Osteoblast (primary cell): ENCODE measurements around the gene DICER1. TPM values are rescaled to one million over a fixed set of nuclear protein-coding genes. Genes with fewer than 3 reads are reported as not detected.

Experiments
- DNase-seq: peaks from one replicate; pipeline ENCODE4 v3.0.0; 2011; ENCODE audit warnings: low spot score, mixed read lengths; ENCODE audit not compliant: insufficient read length; ENCODE audit errors: missing footprints
- H2AFZ ChIP-seq: 2 replicates; pipeline ENCODE4 v1.6.0; 2011; ENCODE audit warnings: mild to moderate bottlenecking, low read length
- H3K27ac ChIP-seq: 2 replicates; pipeline ENCODE4 v1.5.1; 2011; ENCODE audit warnings: mild to moderate bottlenecking, low read depth, low read length, moderate library complexity
- H3K27me3 ChIP-seq: 2 replicates; pipeline ENCODE4 v1.6.0; 2012; ENCODE audit warnings: mild to moderate bottlenecking, control low read depth, inconsistent platforms, low read length, moderate library complexity; ENCODE audit not compliant: insufficient read depth
- H3K36me3 ChIP-seq: 2 replicates; pipeline ENCODE4 v1.5.1; 2011; ENCODE audit warnings: mild to moderate bottlenecking, low read length, control low read depth, moderate library complexity; ENCODE audit not compliant: insufficient read depth
- H3K4me1 ChIP-seq: 2 replicates; pipeline ENCODE4 v1.5.1; 2011; ENCODE audit warnings: mild to moderate bottlenecking, low read length, control low read depth, moderate library complexity; ENCODE audit not compliant: insufficient read depth
- H3K4me2 ChIP-seq: 2 replicates; pipeline ENCODE4 v1.6.0; 2011; ENCODE audit warnings: mild to moderate bottlenecking, low read length; ENCODE audit not compliant: insufficient read depth
- H3K4me3 ChIP-seq: fragments of 200-600 bp; sonication (generic); 3 replicates; pipeline ENCODE4 v1.5.1; 2012; ENCODE audit warnings: mild to moderate bottlenecking, low read length, inconsistent platforms; ENCODE audit not compliant: insufficient read depth
- H3K79me2 ChIP-seq: 2 replicates; pipeline ENCODE4 v1.6.0; 2012; ENCODE audit warnings: mild to moderate bottlenecking, low read length, control low read depth, inconsistent platforms; ENCODE audit not compliant: insufficient read depth
- H3K9me3 ChIP-seq: 2 replicates; pipeline ENCODE4 v1.5.1; 2011; ENCODE audit warnings: low read depth, low read length, control low read depth
- H4K20me1 ChIP-seq: 2 replicates; pipeline ENCODE4 v1.6.0; 2012; ENCODE audit warnings: mild to moderate bottlenecking, low read length, control low read depth; ENCODE audit not compliant: insufficient read depth
- CTCF ChIP-seq: IDR thresholded peaks from 2 replicates; pipeline ENCODE4 v1.5.1; 2011; ENCODE audit warnings: mild to moderate bottlenecking, low read depth, low read length, moderate library complexity; ENCODE audit errors: extremely low read depth
- total RNA-seq: library from RNA; depleted of rRNA; stranded (reverse); fragments of >200 nt; gene quantifications from 2 replicates; pipeline ENCODE4 v1.2.3, GENCODE V29; 2012

The DICER1 gene
- total RNA-seq, 1 donor = 53.6 TPM

DNA sequence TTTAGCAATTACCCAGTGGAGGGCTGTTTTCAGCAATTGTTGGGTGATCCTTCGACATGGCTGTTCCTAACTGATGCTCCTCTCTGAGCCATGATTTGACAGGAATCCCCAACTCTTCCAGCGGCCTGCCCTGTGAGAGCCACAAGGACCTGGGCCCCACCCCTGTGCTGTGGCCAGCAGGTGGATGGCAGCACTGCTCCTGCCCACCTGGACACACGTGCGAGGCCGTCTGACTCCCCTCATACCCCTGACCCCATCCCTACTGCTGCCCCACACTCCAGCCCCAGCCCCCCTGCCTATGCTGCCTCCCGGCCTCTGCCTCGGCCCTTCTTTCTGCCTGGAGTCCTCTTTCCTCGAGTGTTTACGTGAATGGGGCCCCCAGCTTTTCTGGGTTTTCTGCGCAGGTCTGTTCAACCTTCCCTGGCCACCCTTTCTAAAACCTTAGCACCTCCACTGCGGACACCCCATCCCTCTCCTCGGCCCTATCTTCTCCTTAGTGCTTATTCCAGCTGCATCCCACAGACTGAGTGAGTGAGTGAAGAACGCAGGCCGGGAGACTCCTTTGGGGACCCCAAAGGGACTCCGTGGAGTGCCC lies 111.4 kb downstream of the DICER1 start:
- no peaks in the 10 kb centered on the region for H3K36me3 ChIP-seq
- no peak overlapping the region for H2AFZ ChIP-seq
- no peak for TF ChIP-seq CTCF
- peaks cover 15% of the 10 kb centered on the region for H3K4me1 ChIP-seq
- no peak overlapping the region for H3K4me3 ChIP-seq
- H3K9me3 ChIP-seq = no peaks in the 10 kb centered on the region
- peaks cover 49% of the 10 kb centered on the region for H3K27me3 ChIP-seq
- no peak overlapping the region for H3K4me2 ChIP-seq
- H3K27ac ChIP-seq = no peak overlapping the region
- H4K20me1 ChIP-seq = no peaks in the 10 kb centered on the region
- DNase-seq = no peak
- H3K79me2 ChIP-seq = no peaks in the 10 kb centered on the region

- H3K79me2 ChIP-seq = no peaks in the 10 kb centered on the region
- H3K4me3 ChIP-seq = no peak overlapping the region
- H3K9me3 ChIP-seq = no peaks in the 10 kb centered on the region
- H3K27me3 ChIP-seq = peaks cover 49% of the 10 kb centered on the region
- H4K20me1 ChIP-seq = no peaks in the 10 kb centered on the region
- H3K4me2 ChIP-seq = no peak overlapping the region
- peaks cover 20% of the 10 kb centered on the region for H3K4me1 ChIP-seq
- no peak for DNase-seq
- H2AFZ ChIP-seq = no peak overlapping the region
- no peak for TF ChIP-seq CTCF
- no peak overlapping the region for H3K27ac ChIP-seq
- no peaks in the 10 kb centered on the region for H3K36me3 ChIP-seq
Measured at GRCh38 chr14:95045106-95045701, 112.1 kb downstream of the DICER1 start.

DNA sequence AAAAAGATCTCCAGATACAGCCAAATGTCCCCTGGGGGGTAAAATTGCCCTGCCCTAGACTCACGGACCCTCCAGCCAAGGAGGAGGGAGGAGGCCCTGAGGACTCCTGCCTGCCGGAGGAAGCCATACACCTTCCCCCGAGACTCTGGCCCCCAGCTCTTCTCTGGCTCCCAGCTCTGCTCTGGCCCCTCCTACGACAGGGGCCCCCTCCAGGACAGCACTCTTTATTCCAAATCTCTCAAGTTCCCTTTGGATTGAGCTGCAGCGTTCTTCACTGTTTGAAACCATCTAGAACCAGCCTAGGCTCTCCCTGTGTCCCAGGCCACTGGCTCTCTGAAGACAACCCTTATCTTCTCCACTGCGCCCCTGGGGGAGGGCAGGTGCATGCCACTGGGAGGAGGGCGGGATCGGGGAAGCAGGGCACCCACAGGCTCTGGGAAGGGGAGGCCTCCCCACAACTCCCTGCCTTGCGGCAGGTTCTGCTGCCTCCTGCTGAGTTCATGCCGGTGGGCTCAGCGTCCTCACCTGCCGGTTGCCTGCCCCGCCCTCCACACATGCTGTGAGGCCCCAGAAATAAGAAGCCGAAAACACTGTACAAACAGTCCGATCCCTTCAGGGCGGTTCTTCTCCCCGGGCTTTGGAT lies 112.7 kb downstream of the DICER1 start:
- Histone ChIP-seq H3K4me3 (no peak overlapping the region), H3K27ac (no peak overlapping the region), H3K27me3 (peaks cover 49% of the 10 kb centered on the region), H3K9me3 (no peaks in the 10 kb centered on the region), H3K79me2 (no peaks in the 10 kb centered on the region), H3K4me2 (no peak overlapping the region), H4K20me1 (no peaks in the 10 kb centered on the region), H3K4me1 (peaks cover 20% of the 10 kb centered on the region), H3K36me3 (no peaks in the 10 kb centered on the region), H2AFZ (no peak overlapping the region)
- DNase-seq = no peak
- no peak for TF ChIP-seq CTCF

DNA sequence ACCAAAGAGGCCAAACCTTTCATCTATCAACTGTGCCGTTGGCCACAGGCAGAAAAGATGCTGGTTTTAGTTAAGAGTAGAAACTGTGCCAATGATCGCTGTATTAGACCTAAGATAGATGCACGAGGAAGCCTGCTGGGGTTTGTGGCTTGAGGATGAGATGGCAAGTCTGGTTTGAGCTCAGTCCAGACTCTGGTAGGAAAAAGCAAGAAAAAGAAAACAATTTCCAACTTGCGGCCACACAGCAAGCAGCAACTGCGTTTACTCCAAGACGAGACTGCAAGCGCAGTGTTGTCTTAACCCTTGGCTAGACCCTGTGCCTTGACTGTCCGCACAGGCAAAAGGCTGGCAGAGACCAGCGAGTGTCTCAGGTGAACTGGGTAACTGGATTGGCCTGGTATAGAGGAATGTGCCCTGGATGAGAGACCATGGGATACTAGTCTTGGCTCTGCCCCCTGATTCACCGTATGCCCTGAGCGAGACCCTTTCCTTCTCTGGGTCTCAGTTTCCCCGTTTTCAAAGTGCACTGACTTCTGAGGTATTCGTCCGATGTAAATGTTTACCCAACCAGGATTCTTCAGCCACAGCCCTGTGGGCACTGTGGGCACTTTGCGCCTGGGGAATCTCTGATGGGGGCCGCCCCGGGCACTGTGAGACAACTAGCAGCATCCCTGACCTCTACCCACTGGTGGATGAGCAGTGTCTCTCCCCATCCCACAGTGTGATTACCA lies 113.4 kb downstream of the DICER1 start:
- H3K9me3 ChIP-seq = no peaks in the 10 kb centered on the region
- H4K20me1 ChIP-seq = no peaks in the 10 kb centered on the region
- no peak for DNase-seq
- no peaks in the 10 kb centered on the region for H3K36me3 ChIP-seq
- no peak overlapping the region for H3K27ac ChIP-seq
- H2AFZ ChIP-seq = no peak overlapping the region
- no peak overlapping the region for H3K4me3 ChIP-seq
- H3K79me2 ChIP-seq = no peaks in the 10 kb centered on the region
- H3K4me2 ChIP-seq = peak overlapping the region; percentile 40
- H3K27me3 ChIP-seq = peaks cover 47% of the 10 kb centered on the region
- no peak for TF ChIP-seq CTCF
- H3K4me1 ChIP-seq = peaks cover 20% of the 10 kb centered on the region
